ENCODE data around the gene OTUD3. TPM values are rescaled to one million over a fixed set of nuclear protein-coding genes. Genes with fewer than 3 reads are reported as not detected.

Gene OTUD3
- total RNA-seq (2012; rRNA removed) (2.9 and 6.1 TPM in 2 replicates), polyA plus RNA-seq (2012; rRNA removed) (2.6 and 3.1 TPM in 2 replicates), Bru-seq, nascent RNA (percentile 76 among the genes with signal in this experiment), BruChase-seq, experiment 1, labeled RNA remaining after a 6-hour chase (percentile 71 among the genes with signal in this experiment), BruChase-seq, experiment 2, labeled RNA remaining after a 2-hour chase (percentile 78 among the genes with signal in this experiment)
- polyA plus RNA-seq (2012; cell fraction: cytosol; rRNA removed) = 0.89 and 1.4 TPM in 2 replicates
- 4.3 and 10.2 TPM in 2 replicates for polyA plus RNA-seq (2012; cell fraction: nucleus; rRNA removed; ENCODE audit: low replicate concordance)
- long read RNA-seq, full-length matches to known transcripts = 2 of 8 reads
- long read RNA-seq, partial matches to known transcripts = 0 of 8 reads
- long read RNA-seq, other reads (novel, unspliced or antisense) = 6 of 8 reads

GRCh38 chr1:19882111-19883071 lies at the start of gene OTUD3:
Gene OTUD3, plus strand, starts transcription at chr1:19882395. Its CDS starts 119 bp downstream, at chr1:19882514.
- H2BK5ac ChIP-seq (ENCODE audit: low read depth, low read length, poor library complexity, severe bottlenecking) = peak within 1 kb of the TSS; percentile 91
- peaks cover 34% of the 10 kb centered on the region; the same call in 1 of the 2 replicates for H4K20me1 ChIP-seq (ENCODE audit: insufficient read depth, low read length)
- no TSS peak for BruUV-seq (replicated peaks)
- no peaks in the 10 kb centered on the region; the same call in 1 of the 2 replicates for H3K27me3 ChIP-seq (ENCODE audit: control insufficient read depth, insufficient read depth, low read length)
- H3K4me2 ChIP-seq (ENCODE audit: low read depth, low read length) = peak within 1 kb of the TSS; percentile 93
- H3K56ac ChIP-seq (ENCODE audit: extremely low read depth, insufficient read depth, low read length) = peak within 1 kb of the TSS; percentile 75
- peak within 1 kb of the TSS; percentile 86 for H3K27ac ChIP-seq (ENCODE audit: insufficient read depth, low read length)
- H3K14ac ChIP-seq (replicated peaks; ENCODE audit: low read depth, low read length) = peak within 1 kb of the TSS; percentile 84
- 0 out of 3 replicates have a peak within 1 kb of the TSS, but pooled peaks have one; percentile 62 for H2BK15ac ChIP-seq (ENCODE audit: low read depth, low read length)
- H3K9ac ChIP-seq (ENCODE audit: low read depth, low read length) = peak within 1 kb of the TSS; percentile 85
- H3K18ac ChIP-seq (ENCODE audit: low read depth, low read length) = peak within 1 kb of the TSS; percentile 55; the same call in 1 of the 2 replicates
- dilution Hi-C loops (cut with HindIII; ENCODE audit: low sequenced_read_pairs, unreplicated experiment) = no loop called here
- peak within 1 kb of the TSS; percentile 92 for H3K4me3 ChIP-seq (ENCODE audit: insufficient read depth, low read depth, low read length)
- ATAC-seq (ENCODE audit: low read depth) (peak; percentile 95), DNase-seq (peak; percentile 97)
- in situ Hi-C loops (cut with MboI; ENCODE audit: low sequenced_read_pairs) = no loop called here
- peak within 1 kb of the TSS; percentile 89 to 97 for H4K8ac ChIP-seq (ENCODE audit: low read depth in 2 of 2, low read length in 2 of 2)
- peak within 1 kb of the TSS; percentile 78 for H3K4ac ChIP-seq (ENCODE audit: low read depth, low read length)
- ChIA-PET POLR2A (ENCODE audit: unreplicated experiment) (no interaction called here), CTCF (interaction anchor here (0.6 to 1.0 kb wide), 3 partner anchors 9 to 990 kb away, joined by 3 to 5 read pairs (median 4); no protein-coding TSS in a partner anchor)
- peak within 1 kb of the TSS; percentile 77 for H2AK9ac ChIP-seq (replicated peaks; ENCODE audit: low read depth, low read length, poor library complexity)
- H3K36me3 ChIP-seq (ENCODE audit: control insufficient read depth, insufficient read depth, low read length) = no peaks in the 10 kb centered on the region
- peak within 1 kb of the TSS; percentile 53; the same call in 1 of the 2 replicates for H2AK5ac ChIP-seq (ENCODE audit: low read depth, low read length)
- H2BK120ac ChIP-seq (ENCODE audit: low read depth, low read length) = peak within 1 kb of the TSS; percentile 89
- 1% methylated on average over 62 of the region's 97 CpGs; no CpG with 5 or more reads in 1 of the 2 experiments for WGBS, 2 experiments (ENCODE audit: extremely low coverage in 2 of 2, insufficient read length in 1 of 2)
- no peak within 1 kb of the TSS for H2BK20ac ChIP-seq (ENCODE audit: low read depth, low read length)
- H3K23ac ChIP-seq (ENCODE audit: low read depth, low read length) = peak within 1 kb of the TSS; percentile 98
- H3K9me3 ChIP-seq (ENCODE audit: control insufficient read depth, insufficient read depth, low read length) = no peaks in the 10 kb centered on the region
- peak within 1 kb of the TSS; percentile 98 for H2AFZ ChIP-seq (replicated peaks; ENCODE audit: low read length, poor library complexity)
- H3K4me1 ChIP-seq (ENCODE audit: control insufficient read depth, insufficient read depth, low read length) = peaks cover 6% of the 10 kb centered on the region
- peak within 1 kb of the TSS; percentile 81 for H4K91ac ChIP-seq (ENCODE audit: insufficient read depth, low read depth, low read length)
- peak within 1 kb of the TSS; percentile 74 for H4K5ac ChIP-seq (ENCODE audit: low read depth, low read length)
- H3K79me1 ChIP-seq (ENCODE audit: low read depth in 1 of 2, low read length in 2 of 2) = peaks cover 15 to 37% of the 10 kb centered on the region in 2 experiments
- intact Hi-C loops (cut with micrococcal nuclease) = loop anchor here (1.0 to 10.0 kb wide), 3 partner anchors 117 to 218 kb away; partner anchors contain the start of gene HTR6
- peaks cover 8% of the 10 kb centered on the region for H3K9me1 ChIP-seq (ENCODE audit: insufficient read depth, low read length)
- TF ChIP-seq POLR2A (IDR thresholded peaks at IDR 0.05; ENCODE audit: low read depth, low read length) = peak; percentile 83
- TF ChIP-seq MAFK (IDR thresholded peaks at IDR 0.05; ENCODE audit: low read depth, low read length) = no peak
- no peak for TF ChIP-seq FOS (IDR thresholded peaks at IDR 0.05; ENCODE audit: low read depth, low read length)
- TF ChIP-seq, protein P1, sequence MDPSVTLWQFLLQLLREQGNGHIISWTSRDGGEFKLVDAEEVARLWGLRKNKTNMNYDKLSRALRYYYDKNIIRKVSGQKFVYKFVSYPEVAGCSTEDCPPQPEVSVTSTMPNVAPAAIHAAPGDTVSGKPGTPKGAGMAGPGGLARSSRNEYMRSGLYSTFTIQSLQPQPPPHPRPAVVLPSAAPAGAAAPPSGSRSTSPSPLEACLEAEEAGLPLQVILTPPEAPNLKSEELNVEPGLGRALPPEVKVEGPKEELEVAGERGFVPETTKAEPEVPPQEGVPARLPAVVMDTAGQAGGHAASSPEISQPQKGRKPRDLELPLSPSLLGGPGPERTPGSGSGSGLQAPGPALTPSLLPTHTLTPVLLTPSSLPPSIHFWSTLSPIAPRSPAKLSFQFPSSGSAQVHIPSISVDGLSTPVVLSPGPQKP (IDR thresholded peaks at IDR 0.05; ENCODE audit: borderline replicate concordance, low read depth, low read length) = no peak
- peak; percentile 93 for TF ChIP-seq CTCF (conservative IDR thresholded peaks at IDR 0.05; ENCODE audit: low read depth, low read length)
- TF ChIP-seq RFX5 (IDR thresholded peaks at IDR 0.05; ENCODE audit: low read depth, low read length) = no peak
- peak; percentile 39; the same call in 1 of the 2 replicates for TF ChIP-seq MXI1 (IDR thresholded peaks at IDR 0.05; ENCODE audit: borderline replicate concordance, low read depth, low read length)
- TF ChIP-seq, protein P2, sequence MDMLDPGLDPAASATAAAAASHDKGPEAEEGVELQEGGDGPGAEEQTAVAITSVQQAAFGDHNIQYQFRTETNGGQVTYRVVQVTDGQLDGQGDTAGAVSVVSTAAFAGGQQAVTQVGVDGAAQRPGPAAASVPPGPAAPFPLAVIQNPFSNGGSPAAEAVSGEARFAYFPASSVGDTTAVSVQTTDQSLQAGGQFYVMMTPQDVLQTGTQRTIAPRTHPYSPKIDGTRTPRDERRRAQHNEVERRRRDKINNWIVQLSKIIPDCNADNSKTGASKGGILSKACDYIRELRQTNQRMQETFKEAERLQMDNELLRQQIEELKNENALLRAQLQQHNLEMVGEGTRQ (IDR thresholded peaks at IDR 0.05; ENCODE audit: low read depth, low read length) = peak; percentile 98
- TF ChIP-seq SMC3 (IDR thresholded peaks at IDR 0.05; ENCODE audit: low read depth, low read length) = peak; percentile 54
- TF ChIP-seq RCOR1 (IDR thresholded peaks at IDR 0.05; ENCODE audit: insufficient replicate concordance, low read length) = peak; percentile 11

All from IMR-90 (cell line).